ENCODE data around the gene PSPH.
"Not testable (repeated sequence)": the region's sequence is repeated elsewhere in the genome, so short reads cannot be mapped to it uniquely, and the experiment has no call there.

Gene PSPH

GRCh38 chr7:56048245-56048644 lies 3.0 kb downstream of the PSPH start:
- H3K4me3 ChIP-seq (ENCODE audit: low read depth, low read length) = no peak overlapping the region
- TF ChIP-seq MYC (IDR thresholded peaks at IDR 0.05; ENCODE audit: low read depth, low read length) = no peak
- no peak for TF ChIP-seq MAX (IDR thresholded peaks at IDR 0.05; ENCODE audit: low read depth, low read length)
- TF ChIP-seq POLR2A (IDR thresholded peaks at IDR 0.05; ENCODE audit: extremely low read depth, insufficient read length) = no peak
- TF ChIP-seq, protein P1, sequence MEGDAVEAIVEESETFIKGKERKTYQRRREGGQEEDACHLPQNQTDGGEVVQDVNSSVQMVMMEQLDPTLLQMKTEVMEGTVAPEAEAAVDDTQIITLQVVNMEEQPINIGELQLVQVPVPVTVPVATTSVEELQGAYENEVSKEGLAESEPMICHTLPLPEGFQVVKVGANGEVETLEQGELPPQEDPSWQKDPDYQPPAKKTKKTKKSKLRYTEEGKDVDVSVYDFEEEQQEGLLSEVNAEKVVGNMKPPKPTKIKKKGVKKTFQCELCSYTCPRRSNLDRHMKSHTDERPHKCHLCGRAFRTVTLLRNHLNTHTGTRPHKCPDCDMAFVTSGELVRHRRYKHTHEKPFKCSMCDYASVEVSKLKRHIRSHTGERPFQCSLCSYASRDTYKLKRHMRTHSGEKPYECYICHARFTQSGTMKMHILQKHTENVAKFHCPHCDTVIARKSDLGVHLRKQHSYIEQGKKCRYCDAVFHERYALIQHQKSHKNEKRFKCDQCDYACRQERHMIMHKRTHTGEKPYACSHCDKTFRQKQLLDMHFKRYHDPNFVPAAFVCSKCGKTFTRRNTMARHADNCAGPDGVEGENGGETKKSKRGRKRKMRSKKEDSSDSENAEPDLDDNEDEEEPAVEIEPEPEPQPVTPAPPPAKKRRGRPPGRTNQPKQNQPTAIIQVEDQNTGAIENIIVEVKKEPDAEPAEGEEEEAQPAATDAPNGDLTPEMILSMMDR (IDR thresholded peaks at IDR 0.05; ENCODE audit: low read depth, low read length) = no peak
- no peak for DNase-seq (ENCODE audit: low read depth)

DNA sequence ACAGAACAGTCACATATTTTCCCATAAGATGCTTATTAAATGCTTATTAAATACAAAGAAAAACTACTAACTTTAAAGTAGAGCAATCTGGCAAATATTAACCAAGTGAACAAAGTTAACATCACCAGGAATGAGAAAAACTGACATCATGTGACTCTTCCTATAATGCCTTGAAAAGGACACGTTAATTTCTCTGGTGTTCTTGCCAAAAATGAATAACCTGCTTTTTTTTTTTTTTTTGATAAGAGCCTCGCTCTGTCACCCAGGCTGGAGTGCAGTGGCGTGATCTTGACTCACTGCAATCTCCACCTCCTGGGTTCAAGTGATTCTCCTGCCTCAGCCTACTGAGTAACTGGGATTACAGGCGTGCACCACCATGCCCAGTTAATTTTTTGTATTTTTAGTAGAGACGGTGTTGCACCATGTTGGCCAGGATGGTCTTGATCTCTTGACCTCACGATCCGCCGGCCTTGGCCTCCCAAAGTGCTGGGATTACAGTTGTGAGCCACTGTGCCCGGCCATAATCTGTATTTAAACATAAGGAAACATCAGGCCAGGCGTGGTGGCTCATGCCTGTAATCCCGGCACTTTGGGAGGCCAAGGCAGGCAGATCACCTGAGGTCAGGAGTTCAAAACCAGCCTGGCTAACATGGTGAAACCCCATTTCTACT lies 3.7 kb downstream of the PSPH start:
- H3K4me3 ChIP-seq (ENCODE audit: low read depth, low read length); DNase-seq (ENCODE audit: low read depth): not testable (repeated sequence)

DNA sequence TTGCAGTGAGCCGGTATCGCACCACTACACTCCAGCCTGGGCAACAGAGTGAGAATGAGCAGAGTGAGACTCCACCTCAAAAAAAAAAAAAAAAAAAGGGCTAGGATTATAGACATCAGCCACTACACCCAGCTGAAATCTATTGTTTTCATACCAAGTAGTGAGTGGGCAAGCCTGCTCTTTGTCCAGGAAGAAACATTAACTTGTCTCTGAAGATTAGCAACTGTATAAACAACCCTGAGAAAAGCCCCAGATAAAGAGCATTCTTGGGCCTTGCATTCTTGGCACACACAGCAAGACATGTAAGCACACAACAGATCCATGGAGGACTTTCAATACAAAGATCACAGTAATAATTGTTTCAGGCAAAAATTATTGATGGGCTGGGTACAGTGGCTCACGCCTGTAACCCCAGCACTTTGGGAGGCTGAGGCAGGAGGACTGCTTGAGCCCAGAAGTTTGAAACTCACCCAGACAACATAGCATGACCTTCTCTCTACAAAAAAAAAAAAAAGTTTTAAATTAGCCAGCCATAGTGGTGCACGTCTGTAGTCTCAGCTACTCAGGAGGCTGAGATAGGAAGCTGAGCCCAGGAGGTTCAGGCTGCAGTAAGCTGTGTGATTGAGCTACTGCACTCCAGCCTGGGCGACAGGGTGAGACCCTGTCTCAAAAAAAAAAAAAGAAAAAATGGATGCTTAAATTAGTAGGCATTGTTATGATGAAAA lies 4.4 kb downstream of the PSPH start:
- no peak for DNase-seq (ENCODE audit: low read depth)
- H3K4me3 ChIP-seq (ENCODE audit: low read depth, low read length) = no peak overlapping the region
- TF ChIP-seq, protein P1 (IDR thresholded peaks at IDR 0.05; ENCODE audit: low read depth, low read length) = no peak
- TF ChIP-seq MAX (IDR thresholded peaks at IDR 0.05; ENCODE audit: low read depth, low read length) (no peak), MYC (IDR thresholded peaks at IDR 0.05; ENCODE audit: low read depth, low read length) (no peak), POLR2A (IDR thresholded peaks at IDR 0.05; ENCODE audit: extremely low read depth, insufficient read length) (no peak)

DNA sequence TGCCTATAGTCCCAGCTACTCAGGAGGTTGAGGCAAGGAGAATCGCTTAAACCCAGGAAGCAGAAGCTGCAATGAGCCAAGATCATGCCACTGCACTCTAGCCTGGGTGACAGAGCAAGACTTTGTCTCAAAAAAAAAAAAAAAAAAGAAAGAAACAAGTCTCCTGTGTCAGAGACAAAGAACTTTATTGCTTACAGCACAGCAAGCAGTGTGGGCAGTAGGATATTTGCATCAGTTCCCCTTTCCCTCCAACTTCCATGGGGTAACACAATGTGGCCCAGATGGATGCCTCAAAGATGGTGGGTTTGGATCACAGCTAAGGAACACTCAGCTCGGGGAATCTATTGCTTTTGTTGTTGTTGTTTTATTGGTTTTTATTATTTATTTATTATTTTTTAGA lies 5.5 kb downstream of the PSPH start:
- H3K4me3 ChIP-seq (ENCODE audit: low read depth, low read length) = not testable (repeated sequence)
- peak; percentile 25 for DNase-seq (ENCODE audit: low read depth)

GRCh38 chr7:56040730-56041129 lies 10.5 kb downstream of the PSPH start:
- DNase-seq (ENCODE audit: low read depth) = no peak
- TF ChIP-seq MAX (IDR thresholded peaks at IDR 0.05; ENCODE audit: low read depth, low read length) = no peak
- TF ChIP-seq, protein P1 (IDR thresholded peaks at IDR 0.05; ENCODE audit: low read depth, low read length) = no peak
- TF ChIP-seq POLR2A (IDR thresholded peaks at IDR 0.05; ENCODE audit: extremely low read depth, insufficient read length) = no peak
- TF ChIP-seq MYC (IDR thresholded peaks at IDR 0.05; ENCODE audit: low read depth, low read length) = no peak
- H3K4me3 ChIP-seq (ENCODE audit: low read depth, low read length) = no peak overlapping the region

DNA sequence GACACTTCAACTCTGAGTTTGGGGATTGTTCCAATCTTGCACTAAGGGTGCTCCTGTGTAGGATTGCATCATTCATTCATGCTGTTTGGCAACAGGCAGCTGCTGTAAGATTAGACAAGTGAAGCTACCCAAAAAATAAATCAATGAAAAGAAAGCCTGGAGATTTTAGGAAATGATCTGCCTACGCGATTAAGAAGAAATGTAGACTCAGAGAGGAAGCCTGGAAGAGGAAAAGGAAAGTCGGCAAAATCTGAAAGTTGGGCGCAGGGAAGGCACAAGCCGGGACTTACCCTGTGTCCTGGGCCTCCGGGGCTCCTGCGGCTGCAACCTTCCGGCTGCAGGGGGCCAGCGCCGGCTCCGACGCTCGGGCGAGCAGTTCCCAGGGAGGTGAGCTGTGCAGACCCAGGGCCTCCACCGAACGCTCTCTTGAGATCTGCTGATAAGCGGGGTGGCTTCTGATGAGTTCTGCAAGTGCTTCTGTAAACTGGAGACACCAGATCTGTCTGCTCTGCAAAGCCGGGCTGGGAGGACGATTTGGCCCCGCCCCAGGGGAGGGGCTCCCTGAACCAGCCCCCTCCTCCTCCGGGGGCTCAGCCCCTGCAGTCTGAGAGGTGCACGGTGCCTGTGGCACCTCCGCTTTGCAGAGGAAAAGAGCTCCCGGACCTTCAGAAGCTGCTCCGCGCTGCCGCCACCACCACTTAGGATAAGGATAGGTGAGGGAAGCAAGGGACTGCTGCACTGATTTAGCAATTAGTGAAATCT lies 17.4 kb downstream of the PSPH start:
- no peak; the same call in 1 of the 2 replicates for TF ChIP-seq MYC (IDR thresholded peaks at IDR 0.05; ENCODE audit: low read depth, low read length)
- TF ChIP-seq MAX (IDR thresholded peaks at IDR 0.05; ENCODE audit: low read depth, low read length) = peak; percentile 24; the same call in 1 of the 2 replicates
- TF ChIP-seq POLR2A (IDR thresholded peaks at IDR 0.05; ENCODE audit: extremely low read depth, insufficient read length) = peak; percentile 36
- TF ChIP-seq, protein P1 (IDR thresholded peaks at IDR 0.05; ENCODE audit: low read depth, low read length) = peak; percentile 20
- peak; percentile 99 for DNase-seq (ENCODE audit: low read depth)
- peak overlapping the region; percentile 65 for H3K4me3 ChIP-seq (ENCODE audit: low read depth, low read length)

DNA sequence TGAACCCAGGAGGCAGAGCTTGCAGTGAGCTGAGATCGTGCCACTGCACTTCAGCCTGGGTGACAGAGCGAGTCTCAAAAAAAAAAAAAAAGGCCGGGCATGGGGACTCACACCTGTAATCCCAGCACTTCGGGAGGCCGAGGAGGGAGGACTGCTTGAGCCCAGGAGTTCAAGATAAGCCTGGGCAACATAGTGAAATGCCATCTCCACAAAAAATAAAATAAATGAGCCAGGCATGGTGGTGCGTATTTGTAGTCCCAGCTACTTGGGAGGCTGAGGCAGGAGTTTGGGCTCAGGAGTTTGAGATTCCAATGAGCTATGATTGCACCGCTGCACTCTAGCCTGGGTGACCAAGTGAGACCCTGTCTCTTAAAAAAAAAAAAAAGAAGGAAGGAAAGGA lies 18.7 kb downstream of the PSPH start:
- H3K4me3 ChIP-seq (ENCODE audit: low read depth, low read length) = peak overlapping the region; percentile 65
- DNase-seq (ENCODE audit: low read depth) = not testable (repeated sequence)

- DNase-seq (ENCODE audit: low read depth) = not testable (repeated sequence)
- H3K4me3 ChIP-seq (ENCODE audit: low read depth, low read length) = peak overlapping the region; percentile 2
These were observed 19.7 kb downstream of the PSPH start for GRCh38 chr7:56031556-56031955.
